ENCODE data around the gene HPSE2. TPM values are rescaled to one million over a fixed set of nuclear protein-coding genes. Genes with fewer than 3 reads are reported as not detected.

The HPSE2 gene
- total RNA-seq, 1 experiment from 2014 or later, result 0.05 TPM

- ChIA-PET POLR2A (no interaction called here), RAD21 (ENCODE audit: low non-redundant PET in 1 of 2, low total read pairs in 2 of 2, uncharacterized antibody in 2 of 2, unreplicated experiment in 2 of 2) (no interaction called here), CTCF (no interaction called here)
- TF ChIP-seq RAD21 (IDR thresholded peaks at IDR 0.05; ENCODE audit: low read depth) (no peak), EZH2phosphoT487 (IDR thresholded peaks at IDR 0.05; ENCODE audit: borderline replicate concordance) (no peak), ZBTB33 (IDR thresholded peaks at IDR 0.05; ENCODE audit: extremely low read depth, insufficient replicate concordance, low read length) (no peak), CTCF (IDR thresholded peaks at IDR 0.05 in 2 of 3, conservative IDR thresholded peaks at IDR 0.05 in 1 of 3; ENCODE audit: borderline replicate concordance in 1 of 3, insufficient read depth in 1 of 3, low read depth in 2 of 3, low read length in 2 of 3) (no peak), YY1 (IDR thresholded peaks at IDR 0.05; ENCODE audit: extremely low read depth, insufficient replicate concordance, low read depth, low read length) (no peak), REST (IDR thresholded peaks at IDR 0.05; ENCODE audit: low read depth) (no peak), EZH2 (IDR thresholded peaks at IDR 0.05) (no peak), ZFX (IDR thresholded peaks at IDR 0.05) (no peak), ELF1 (IDR thresholded peaks at IDR 0.05; ENCODE audit: borderline replicate concordance, low read depth) (no peak), CEBPB (IDR thresholded peaks at IDR 0.05; ENCODE audit: low read depth) (no peak), JUND (IDR thresholded peaks at IDR 0.05) (no peak), ATF3 (IDR thresholded peaks at IDR 0.05) (no peak), MAX (IDR thresholded peaks at IDR 0.05) (no peak), CBX3 (IDR thresholded peaks at IDR 0.05; ENCODE audit: low read depth) (no peak), SRF (IDR thresholded peaks at IDR 0.05; ENCODE audit: low read depth) (no peak), SIN3A (IDR thresholded peaks at IDR 0.05; ENCODE audit: low read depth) (no peak), POLR2A (IDR thresholded peaks at IDR 0.05; ENCODE audit: borderline replicate concordance, extremely low read depth, insufficient read depth, insufficient read length) (no peak)
- Histone ChIP-seq H3K27ac (ENCODE audit: low read depth, low read length) (no peak overlapping the region), H3K36me3 (ENCODE audit: control insufficient read depth in 1 of 2, insufficient read depth in 2 of 2, low read length in 2 of 2) (no peaks in the 10 kb centered on the region), H3K27me3 (ENCODE audit: insufficient read depth, low read length) (peaks cover 18% of the 10 kb centered on the region), H3K9me3 (ENCODE audit: control insufficient read depth in 1 of 2, insufficient read depth in 1 of 2, low read depth in 1 of 2, low read length in 2 of 2) (no peaks in the 10 kb centered on the region), H3K4me1 (ENCODE audit: control insufficient read depth in 1 of 2, insufficient read depth in 2 of 2, low read length in 2 of 2) (no peaks in the 10 kb centered on the region), H3K4me2 (ENCODE audit: low read length) (no peak overlapping the region), H3K79me2 (ENCODE audit: insufficient read depth, low read length) (no peaks in the 10 kb centered on the region), H3K4me3 (replicated peaks in 1 of 2; ENCODE audit: low read depth in 1 of 2, low read length in 2 of 2) (no peak overlapping the region), H4K20me1 (ENCODE audit: insufficient read depth) (no peaks in the 10 kb centered on the region), H2AFZ (ENCODE audit: low read depth, low read length, poor library complexity, severe bottlenecking) (no peak overlapping the region), H3K9ac (ENCODE audit: low read length) (no peak overlapping the region), H3K9me2 (ENCODE audit: insufficient read depth) (no peaks in the 10 kb centered on the region)
- ATAC-seq (no peak), DNase-seq (ENCODE audit: low read depth, low spot score) (no peak)
- BruUV-seq (replicated peaks), result no TSS peak
- intact Hi-C loops (cut with micrococcal nuclease), result no loop called here
These were observed 177.5 kb downstream of the HPSE2 start for GRCh38 chr10:99057936-99058690.

All from HCT116 (cell line).